Breast epithelium (tissue), 4 donors: ENCODE data around the gene BSX. TPM values are rescaled to one million over a fixed set of nuclear protein-coding genes. Genes with fewer than 3 reads are reported as not detected.

Experiments used
- DNase-seq, 2 donors: peaks; one replicate each; pipeline ENCODE4 v3.0.0-alpha.2; 2019; ENCODE audit warnings: low spot score in 2 of 2
- H3K27ac ChIP-seq, 2 donors: fragments of 200-600 bp; sonication (generic) in 1 of 2; one replicate each; pipeline ENCODE4 v1.5.1; 2016 to 2019; ENCODE audit warnings: mild to moderate bottlenecking in 1 of 2
- H3K27me3 ChIP-seq, 2 donors: fragments of 200-600 bp; sonication (generic) in 1 of 2; one replicate each; pipeline versions ENCODE4 v1.5.1 to v1.6.0; 2017 to 2019; ENCODE audit warnings: control low read depth in 1 of 2, mild to moderate bottlenecking in 1 of 2
- H3K36me3 ChIP-seq: fragments of 200-600 bp; one replicate; pipeline ENCODE4 v1.5.1; 2019
- H3K4me1 ChIP-seq, 2 donors: fragments of 200-600 bp; sonication (generic); one replicate each; pipeline ENCODE4 v1.5.1; 2016 to 2019; ENCODE audit warnings: control low read depth in 1 of 2
- H3K4me3 ChIP-seq, 3 donors: fragments of 200-600 bp; sonication (generic); 1 replicate in 2 of 3; 2 replicates in 1 of 3; pipeline ENCODE4 v1.5.1; 2016 to 2019; ENCODE audit warnings: mild to moderate bottlenecking in 3 of 3, moderate library complexity in 2 of 3
- H3K9me3 ChIP-seq, 2 donors: fragments of 200-600 bp; sonication (generic) in 1 of 2; one replicate each; pipeline ENCODE4 v1.5.1; 2016 to 2019; ENCODE audit warnings: control low read depth in 1 of 2
- POLR2A ChIP-seq: fragments of 450-650 bp; IDR thresholded peaks from one replicate; pipeline ENCODE4 v1.6.1; 2016; ENCODE audit warnings: antibody characterized with exemption, mild to moderate bottlenecking, moderate library complexity
- POLR2AphosphoS5 ChIP-seq, 3 donors: sonication (generic); formaldehyde crosslinking; IDR thresholded peaks; one replicate each; pipeline ENCODE4 v1.6.1; 2017; ENCODE audit warnings: antibody characterized with exemption in 3 of 3
- intact Hi-C: fragments of 100-400 bp; cut with DNase I; formaldehyde crosslinking; loops from one replicate; pipeline ENCODE4 v1.15.1; 2023; ENCODE audit warnings: low total_unique reads
- total RNA-seq, 3 donors: library from RNA; depleted of rRNA; stranded (reverse); fragments of >200 nt; gene quantifications; one replicate each; pipeline ENCODE4 v1.1.0, GENCODE V29; 2016
- TF ChIP-seq, protein P1 (sequence below), 3 donors: fragments of 450-650 bp; IDR thresholded peaks; one replicate each; pipeline ENCODE4 v1.5.1; 2016 to 2017; ENCODE audit warnings: antibody characterized with exemption in 3 of 3, mild to moderate bottlenecking in 3 of 3, moderate library complexity in 3 of 3

The BSX gene
- total RNA-seq, 3 donors from 2014 or later = not detected

- intact Hi-C loops = no loop called here
- Histone ChIP-seq H3K27me3 (peaks cover 4 to 84% of the 10 kb centered on the region in 2 donors), H3K4me3 (peak overlapping the region in 2 of 3 donors; percentile 21 to 57), H3K27ac (no peak overlapping the region), H3K9me3 (no peaks in the 10 kb centered on the region), H3K36me3 (no peaks in the 10 kb centered on the region), H3K4me1 (peaks cover 7 to 9% of the 10 kb centered on the region in 2 donors)
- no peak for DNase-seq
- TF ChIP-seq POLR2A (no peak), POLR2AphosphoS5 (IDR thresholded peaks at IDR 0.05) (no peak)
- TF ChIP-seq, protein P1, sequence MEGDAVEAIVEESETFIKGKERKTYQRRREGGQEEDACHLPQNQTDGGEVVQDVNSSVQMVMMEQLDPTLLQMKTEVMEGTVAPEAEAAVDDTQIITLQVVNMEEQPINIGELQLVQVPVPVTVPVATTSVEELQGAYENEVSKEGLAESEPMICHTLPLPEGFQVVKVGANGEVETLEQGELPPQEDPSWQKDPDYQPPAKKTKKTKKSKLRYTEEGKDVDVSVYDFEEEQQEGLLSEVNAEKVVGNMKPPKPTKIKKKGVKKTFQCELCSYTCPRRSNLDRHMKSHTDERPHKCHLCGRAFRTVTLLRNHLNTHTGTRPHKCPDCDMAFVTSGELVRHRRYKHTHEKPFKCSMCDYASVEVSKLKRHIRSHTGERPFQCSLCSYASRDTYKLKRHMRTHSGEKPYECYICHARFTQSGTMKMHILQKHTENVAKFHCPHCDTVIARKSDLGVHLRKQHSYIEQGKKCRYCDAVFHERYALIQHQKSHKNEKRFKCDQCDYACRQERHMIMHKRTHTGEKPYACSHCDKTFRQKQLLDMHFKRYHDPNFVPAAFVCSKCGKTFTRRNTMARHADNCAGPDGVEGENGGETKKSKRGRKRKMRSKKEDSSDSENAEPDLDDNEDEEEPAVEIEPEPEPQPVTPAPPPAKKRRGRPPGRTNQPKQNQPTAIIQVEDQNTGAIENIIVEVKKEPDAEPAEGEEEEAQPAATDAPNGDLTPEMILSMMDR (IDR thresholded peaks at IDR 0.05) = no peak
Measured at GRCh38 chr11:122977470-122978298, 4.0 kb downstream of the BSX start.

- TF ChIP-seq, protein P1 (IDR thresholded peaks at IDR 0.05) = no peak
- Histone ChIP-seq H3K36me3 (no peaks in the 10 kb centered on the region), H3K27me3 (peaks cover 4 to 77% of the 10 kb centered on the region in 2 donors), H3K4me3 (peak overlapping the region in 2 of 3 donors; percentile 21 to 57), H3K9me3 (no peaks in the 10 kb centered on the region), H3K4me1 (peaks cover 7 to 9% of the 10 kb centered on the region in 2 donors), H3K27ac (no peak overlapping the region)
- intact Hi-C loops = no loop called here
- no peak for DNase-seq
Measured at GRCh38 chr11:122976734-122977469, 4.7 kb downstream of the BSX start.

DNA sequence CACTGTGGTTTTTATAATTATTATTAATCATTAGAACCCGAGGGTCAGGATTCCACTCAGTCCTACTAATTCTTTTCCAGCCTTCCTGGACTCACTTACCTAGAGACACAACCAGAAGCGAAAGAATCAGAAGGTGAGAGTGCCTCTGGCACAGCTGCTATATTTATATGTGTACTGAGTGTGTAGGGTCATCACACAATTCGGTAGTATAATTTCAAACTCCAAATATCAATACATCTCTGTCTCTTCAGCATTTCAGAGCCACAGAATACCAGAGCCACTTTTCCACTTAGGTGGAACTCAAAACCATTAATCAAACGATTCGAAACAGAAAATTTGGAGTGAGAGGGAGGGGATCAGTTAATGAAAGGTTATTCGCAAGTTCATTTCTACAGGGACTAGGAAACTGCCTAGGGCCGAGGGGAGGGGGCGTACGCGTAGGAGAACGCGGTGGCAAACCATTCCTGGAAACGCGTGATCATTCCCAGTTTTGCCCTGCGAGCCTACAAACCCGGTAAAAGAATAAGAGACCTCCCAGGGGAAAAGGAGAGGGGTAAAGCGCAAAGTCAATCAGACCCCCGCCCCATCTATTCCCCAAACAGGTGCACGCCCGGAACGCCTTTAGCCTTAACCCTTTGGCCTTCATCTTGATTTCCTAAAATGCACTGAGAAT is 5.4 kb downstream of the BSX start:
- intact Hi-C loops = no loop called here
- Histone ChIP-seq H3K4me1 (peaks cover 7 to 9% of the 10 kb centered on the region in 2 donors), H3K27me3 (peaks cover 0 to 70% of the 10 kb centered on the region in 2 donors), H3K36me3 (no peaks in the 10 kb centered on the region), H3K4me3 (no peak overlapping the region), H3K9me3 (no peaks in the 10 kb centered on the region), H3K27ac (no peak overlapping the region)
- no peak for DNase-seq
- TF ChIP-seq, protein P1 (IDR thresholded peaks at IDR 0.05) = no peak
- TF ChIP-seq POLR2A = no peak
- TF ChIP-seq POLR2AphosphoS5 (IDR thresholded peaks at IDR 0.05) = no peak

- intact Hi-C loops = no loop called here
- Histone ChIP-seq H3K27ac (no peak overlapping the region), H3K27me3 (peaks cover 0 to 4% of the 10 kb centered on the region in 2 donors), H3K36me3 (no peaks in the 10 kb centered on the region), H3K4me1 (no peaks in the 10 kb centered on the region), H3K4me3 (no peak overlapping the region), H3K9me3 (no peaks in the 10 kb centered on the region)
- no peak for DNase-seq
- TF ChIP-seq, protein P1 (IDR thresholded peaks at IDR 0.05) = no peak
- TF ChIP-seq POLR2A (no peak), POLR2AphosphoS5 (IDR thresholded peaks at IDR 0.05) (no peak)
Measured at GRCh38 chr11:122963961-122964360, 17.7 kb downstream of the BSX start.
